K562 (cell line): ENCODE results near the gene SELENOO. TPM values are rescaled to one million over a fixed set of nuclear protein-coding genes. Genes with fewer than 3 reads are reported as not detected.

Source experiments
- CREBBP ChIP-seq: IDR thresholded peaks from one replicate; pipeline ENCODE4 v1.6.1; 2012; ENCODE audit warnings: low read depth, mild to moderate bottlenecking, control low read depth, inconsistent platforms, low read length
- CXXC5 ChIP-seq: fragments of 250-450 bp; sonication (Bioruptor Pico); IDR thresholded peaks from 2 replicates; pipeline ENCODE4 v1.8.0; 2022; ENCODE audit warnings: inconsistent platforms, mild to moderate bottlenecking, moderate library complexity
- HMG20A ChIP-seq: fragments of 450-650 bp; formaldehyde crosslinking; conservative IDR thresholded peaks from 2 replicates; pipeline ENCODE4 v1.4.0; 2020; ENCODE audit warnings: mild to moderate bottlenecking, mixed read lengths
- HMGN3 ChIP-seq: IDR thresholded peaks from 2 replicates; pipeline ENCODE4 v1.6.1; 2011; ENCODE audit warnings: borderline replicate concordance, low read depth, mild to moderate bottlenecking, mixed read lengths, low read length; ENCODE audit not compliant: insufficient read length; ENCODE audit errors: extremely low read depth
- HNRNPUL1 ChIP-seq: fragments of 200-400 bp; formaldehyde crosslinking; IDR thresholded peaks from 2 replicates; pipeline ENCODE4 v1.6.1; 2017; ENCODE audit warnings: low read length
- MTA2 ChIP-seq: fragments of 450-650 bp; IDR thresholded peaks from 2 replicates; pipeline ENCODE4 v1.6.1; 2016; ENCODE audit warnings: low read depth
- MYC ChIP-seq, 2 experiments: fragments of 250-450 bp in 1 of 2; sonication (Bioruptor Pico) in 1 of 2; IDR thresholded peaks; 2 replicates each; pipeline versions ENCODE4 v1.5.1 to v1.6.1; 2012 to 2021; ENCODE audit warnings: low read depth in 2 of 2, borderline replicate concordance in 1 of 2, improper control_type of control experiment in 1 of 2, low read length in 1 of 2, mild to moderate bottlenecking in 1 of 2, moderate library complexity in 1 of 2
- PCBP1 ChIP-seq: fragments of 200-400 bp; formaldehyde crosslinking; IDR thresholded peaks from 2 replicates; pipeline ENCODE4 v1.6.1; 2018; ENCODE audit warnings: mild to moderate bottlenecking, low read depth, low read length; ENCODE audit not compliant: poor library complexity, severe bottlenecking
- ZNF134 ChIP-seq: fragments of 250-450 bp; sonication (Bioruptor Pico); conservative IDR thresholded peaks from 2 replicates; pipeline ENCODE4 v1.4.0; 2020
- ZNF436 ChIP-seq: fragments of 250-450, 450-650 bp; sonication (Bioruptor Pico); formaldehyde crosslinking; IDR thresholded peaks from 2 replicates; pipeline ENCODE4 v1.7.0; 2020; ENCODE audit warnings: mild to moderate bottlenecking
- ZNF583 ChIP-seq: fragments of 250-450 bp; sonication (Bioruptor Pico); IDR thresholded peaks from 2 replicates; pipeline ENCODE4 v1.4.0; 2020
- polyA plus RNA-seq, 8 experiments: library from polyadenylated mRNA; depleted of rRNA in 4 of 8; stranded (reverse) in 5 of 8; unstranded in 3 of 8; fragments of >200 nt; fragmentation: Nextera tagmentation in 2 of 8; fragmentation: Illumina TruSeq in 1 of 8; extraction: Ambion mirVana in 2 of 8; extraction: Trizol in 1 of 8; gene quantifications; 2 replicates each; pipeline versions ENCODE4 v1.2.1 to v1.2.3, GENCODE V29; 2011 to 2014; ENCODE audit warnings: inconsistent platforms in 1 of 8, missing spikeins in 1 of 8
- total RNA-seq, 7 experiments: library from RNA; depleted of rRNA in 6 of 7; stranded (reverse); fragments of >200 nt in 6 of 7; fragmentation: Illumina TruSeq in 2 of 7; extraction: Trizol in 2 of 7; gene quantifications; 2 replicates each; pipeline versions ENCODE4 v1.2.1 to v1.2.3, GENCODE V29; 2011 to 2021; ENCODE audit warnings: low replicate concordance in 1 of 7
- TF ChIP-seq, protein P1 (sequence below), 2 experiments: fragments of 450-650 bp in 1 of 2; sonication (generic) in 1 of 2; formaldehyde crosslinking in 1 of 2; IDR thresholded peaks; 2 replicates each; pipeline versions ENCODE4 v1.7.1 to v1.9.0; 2016 to 2022; ENCODE audit warnings: inconsistent platforms in 1 of 2, mild to moderate bottlenecking in 1 of 2, missing genetic modification reagents in 1 of 2
- TF ChIP-seq, protein P2 (sequence below): sonication (generic); formaldehyde crosslinking; IDR thresholded peaks from 2 replicates; pipeline ENCODE4 v1.8.0; 2022; ENCODE audit warnings: missing genetic modification reagents, mild to moderate bottlenecking, moderate library complexity, borderline replicate concordance
- TF ChIP-seq, protein P3 (sequence below): fragments of 450-650 bp; formaldehyde crosslinking; IDR thresholded peaks from 2 replicates; pipeline ENCODE4 v1.4.0; 2020; ENCODE audit warnings: mild to moderate bottlenecking, moderate library complexity

SELENOO gene
- total and polyA plus RNA-seq, 9 of the 15 experiments (the other 6 are each of a cell fraction or from before 2014, with no cell fraction given) = 0.37 to 24.9 (median 8.3) TPM

DNA sequence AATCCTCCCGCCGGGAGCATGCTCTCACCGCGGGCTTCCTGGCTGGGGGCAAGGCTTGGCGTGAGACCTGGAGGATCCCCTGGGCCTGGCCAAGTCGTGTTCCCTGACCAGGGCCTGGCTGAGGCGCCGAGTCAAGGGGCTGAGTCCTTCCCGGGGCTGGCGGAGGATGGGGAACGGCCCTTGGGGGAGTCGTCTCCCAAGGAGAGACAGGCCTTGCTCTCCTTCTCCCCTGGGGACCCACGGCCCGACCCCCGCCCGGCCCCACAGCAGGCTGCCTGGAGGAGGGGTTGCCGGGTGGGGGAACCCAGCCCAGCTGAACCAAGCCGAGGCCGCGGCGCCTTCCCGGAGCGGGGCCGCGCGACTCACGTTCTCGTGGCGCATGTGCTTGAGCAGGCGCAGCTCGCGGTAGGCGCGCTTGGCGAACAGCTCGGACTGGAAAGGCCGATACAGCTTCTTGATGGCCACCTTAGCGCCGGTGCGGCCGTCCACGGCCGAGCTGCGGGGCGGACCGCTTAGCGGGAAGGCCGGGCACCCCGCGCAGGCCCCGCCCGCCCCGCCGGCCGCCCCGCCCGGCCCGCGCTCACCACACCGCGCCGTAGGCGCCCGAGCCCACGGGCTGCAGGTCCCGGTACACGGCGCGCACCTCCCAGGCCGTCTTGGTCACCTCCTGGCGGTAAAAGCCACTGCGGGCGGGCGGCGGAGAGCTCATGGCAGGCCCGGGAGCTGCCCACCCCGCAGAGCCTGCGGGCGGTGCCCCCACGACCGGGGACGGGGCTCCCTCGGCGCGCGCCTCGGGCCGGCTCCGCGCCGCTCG, 60.2 kb downstream of the SELENOO start (continued):
- TF ChIP-seq, protein P1, sequence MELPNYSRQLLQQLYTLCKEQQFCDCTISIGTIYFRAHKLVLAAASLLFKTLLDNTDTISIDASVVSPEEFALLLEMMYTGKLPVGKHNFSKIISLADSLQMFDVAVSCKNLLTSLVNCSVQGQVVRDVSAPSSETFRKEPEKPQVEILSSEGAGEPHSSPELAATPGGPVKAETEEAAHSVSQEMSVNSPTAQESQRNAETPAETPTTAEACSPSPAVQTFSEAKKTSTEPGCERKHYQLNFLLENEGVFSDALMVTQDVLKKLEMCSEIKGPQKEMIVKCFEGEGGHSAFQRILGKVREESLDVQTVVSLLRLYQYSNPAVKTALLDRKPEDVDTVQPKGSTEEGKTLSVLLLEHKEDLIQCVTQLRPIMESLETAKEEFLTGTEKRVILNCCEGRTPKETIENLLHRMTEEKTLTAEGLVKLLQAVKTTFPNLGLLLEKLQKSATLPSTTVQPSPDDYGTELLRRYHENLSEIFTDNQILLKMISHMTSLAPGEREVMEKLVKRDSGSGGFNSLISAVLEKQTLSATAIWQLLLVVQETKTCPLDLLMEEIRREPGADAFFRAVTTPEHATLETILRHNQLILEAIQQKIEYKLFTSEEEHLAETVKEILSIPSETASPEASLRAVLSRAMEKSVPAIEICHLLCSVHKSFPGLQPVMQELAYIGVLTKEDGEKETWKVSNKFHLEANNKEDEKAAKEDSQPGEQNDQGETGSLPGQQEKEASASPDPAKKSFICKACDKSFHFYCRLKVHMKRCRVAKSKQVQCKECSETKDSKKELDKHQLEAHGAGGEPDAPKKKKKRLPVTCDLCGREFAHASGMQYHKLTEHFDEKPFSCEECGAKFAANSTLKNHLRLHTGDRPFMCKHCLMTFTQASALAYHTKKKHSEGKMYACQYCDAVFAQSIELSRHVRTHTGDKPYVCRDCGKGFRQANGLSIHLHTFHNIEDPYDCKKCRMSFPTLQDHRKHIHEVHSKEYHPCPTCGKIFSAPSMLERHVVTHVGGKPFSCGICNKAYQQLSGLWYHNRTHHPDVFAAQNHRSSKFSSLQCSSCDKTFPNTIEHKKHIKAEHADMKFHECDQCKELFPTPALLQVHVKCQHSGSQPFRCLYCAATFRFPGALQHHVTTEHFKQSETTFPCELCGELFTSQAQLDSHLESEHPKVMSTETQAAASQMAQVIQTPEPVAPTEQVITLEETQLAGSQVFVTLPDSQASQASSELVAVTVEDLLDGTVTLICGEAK (IDR thresholded peaks at IDR 0.05) = no peak
- TF ChIP-seq, protein P1 (CRISPR knock-in tag; IDR thresholded peaks at IDR 0.05) = no peak
- peak; percentile 27 for TF ChIP-seq HMGN3
- no peak for TF ChIP-seq PCBP1
- TF ChIP-seq, protein P2, sequence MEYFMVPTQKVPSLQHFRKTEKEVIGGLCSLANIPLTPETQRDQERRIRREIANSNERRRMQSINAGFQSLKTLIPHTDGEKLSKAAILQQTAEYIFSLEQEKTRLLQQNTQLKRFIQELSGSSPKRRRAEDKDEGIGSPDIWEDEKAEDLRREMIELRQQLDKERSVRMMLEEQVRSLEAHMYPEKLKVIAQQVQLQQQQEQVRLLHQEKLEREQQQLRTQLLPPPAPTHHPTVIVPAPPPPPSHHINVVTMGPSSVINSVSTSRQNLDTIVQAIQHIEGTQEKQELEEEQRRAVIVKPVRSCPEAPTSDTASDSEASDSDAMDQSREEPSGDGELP (CRISPR knock-in tag) = peak; percentile 87
- no peak for TF ChIP-seq CREBBP
- TF ChIP-seq CXXC5 (CRISPR knock-in tag) = peak; percentile 17
- no peak for TF ChIP-seq HMG20A
- no peak for TF ChIP-seq ZNF134
- TF ChIP-seq ZNF436 = no peak
- peak; percentile 71; the same call in 1 of the 2 replicates for TF ChIP-seq MYC (IDR thresholded peaks at IDR 0.05; ENCODE audit: low read depth, low read length)
- TF ChIP-seq MYC (CRISPR knock-in tag; IDR thresholded peaks at IDR 0.05; ENCODE audit: borderline replicate concordance, low read depth) = no peak
- no peak for TF ChIP-seq ZNF583 (CRISPR knock-in tag)
- TF ChIP-seq MTA2 = no peak
- TF ChIP-seq HNRNPUL1 = no peak
- TF ChIP-seq, protein P3, sequence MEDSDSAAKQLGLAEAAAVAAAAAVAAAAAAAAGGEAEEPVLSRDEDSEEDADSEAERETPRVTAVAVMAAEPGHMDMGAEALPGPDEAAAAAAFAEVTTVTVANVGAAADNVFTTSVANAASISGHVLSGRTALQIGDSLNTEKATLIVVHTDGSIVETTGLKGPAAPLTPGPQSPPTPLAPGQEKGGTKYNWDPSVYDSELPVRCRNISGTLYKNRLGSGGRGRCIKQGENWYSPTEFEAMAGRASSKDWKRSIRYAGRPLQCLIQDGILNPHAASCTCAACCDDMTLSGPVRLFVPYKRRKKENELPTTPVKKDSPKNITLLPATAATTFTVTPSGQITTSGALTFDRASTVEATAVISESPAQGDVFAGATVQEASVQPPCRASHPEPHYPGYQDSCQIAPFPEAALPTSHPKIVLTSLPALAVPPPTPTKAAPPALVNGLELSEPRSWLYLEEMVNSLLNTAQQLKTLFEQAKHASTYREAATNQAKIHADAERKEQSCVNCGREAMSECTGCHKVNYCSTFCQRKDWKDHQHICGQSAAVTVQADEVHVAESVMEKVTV = no peak
